Osteocyte (in vitro differentiated cells): ENCODE measurements around the gene SDS. TPM values are rescaled to one million over a fixed set of nuclear protein-coding genes. Genes with fewer than 3 reads are reported as not detected.

Source experiments
- DNase-seq: peaks from one replicate; pipeline ENCODE4 v3.0.0; 2021; ENCODE audit warnings: mixed read lengths; ENCODE audit not compliant: unreplicated experiment; ENCODE audit errors: extremely low spot score
- H3K27ac Mint-ChIP-seq: one replicate; pipeline ENCODE4 v1.8.0; 2021; ENCODE audit warnings: mild to moderate bottlenecking, mixed read lengths; ENCODE audit not compliant: unreplicated experiment
- H3K27me3 Mint-ChIP-seq: one replicate; pipeline ENCODE4 v1.8.0; 2021; ENCODE audit warnings: mixed read lengths; ENCODE audit not compliant: unreplicated experiment
- H3K36me3 Mint-ChIP-seq: one replicate; pipeline ENCODE4 v1.8.0; 2021; ENCODE audit warnings: mixed read lengths; ENCODE audit not compliant: unreplicated experiment
- H3K4me1 Mint-ChIP-seq: one replicate; pipeline ENCODE4 v1.8.0; 2021; ENCODE audit warnings: mixed read lengths; ENCODE audit not compliant: unreplicated experiment
- H3K4me3 Mint-ChIP-seq: one replicate; pipeline ENCODE4 v1.8.0; 2021; ENCODE audit warnings: mild to moderate bottlenecking, moderate library complexity, mixed read lengths; ENCODE audit not compliant: unreplicated experiment
- H3K9me3 Mint-ChIP-seq: one replicate; pipeline ENCODE4 v1.8.0; 2021; ENCODE audit warnings: mixed read lengths; ENCODE audit not compliant: unreplicated experiment
- CTCF ChIP-seq: fragments of 200-600 bp; sonication (generic); IDR thresholded peaks from 2 replicates; pipeline ENCODE4 v1.5.0; 2021; ENCODE audit warnings: antibody characterized with exemption, mild to moderate bottlenecking, moderate library complexity
- total RNA-seq: library from RNA; stranded (reverse); gene quantifications from 2 replicates; pipeline ENCODE4 v1.2.1, GENCODE V29; 2021

SDS gene
- total RNA-seq, 1 donor from 2014 or later: not detected

GRCh38 chr12:113436586-113436985 is 32.9 kb upstream of the SDS start:
- Mint-ChIP-seq H3K9me3 (no peaks in the 10 kb centered on the region), H3K36me3 (no peaks in the 10 kb centered on the region), H3K27ac (no peak overlapping the region), H3K27me3 (peaks cover 14% of the 10 kb centered on the region), H3K4me1 (no peaks in the 10 kb centered on the region), H3K4me3 (no peak overlapping the region)
- TF ChIP-seq CTCF: no peak
- no peak for DNase-seq

GRCh38 chr12:113435367-113435766 is 31.7 kb upstream of the SDS start:
- Mint-ChIP-seq H3K4me3 (no peak overlapping the region), H3K36me3 (no peaks in the 10 kb centered on the region), H3K4me1 (no peaks in the 10 kb centered on the region), H3K9me3 (no peaks in the 10 kb centered on the region), H3K27me3 (peaks cover 6% of the 10 kb centered on the region), H3K27ac (no peak overlapping the region)
- no peak for TF ChIP-seq CTCF
- DNase-seq: no peak

- no peak overlapping the region for H3K27ac Mint-ChIP-seq
- no peaks in the 10 kb centered on the region for H3K4me1 Mint-ChIP-seq
- TF ChIP-seq CTCF: no peak
Measured at GRCh38 chr12:113432986-113433385, 29.3 kb upstream of the SDS start.

GRCh38 chr12:113428482-113428881 is 24.8 kb upstream of the SDS start:
- no peak for TF ChIP-seq CTCF
- peaks cover 2% of the 10 kb centered on the region for H3K4me1 Mint-ChIP-seq
- H3K27ac Mint-ChIP-seq: no peak overlapping the region
- no peaks in the 10 kb centered on the region for H3K36me3 Mint-ChIP-seq
- H3K27me3 Mint-ChIP-seq: no peaks in the 10 kb centered on the region
- H3K4me3 Mint-ChIP-seq: no peak overlapping the region
- H3K9me3 Mint-ChIP-seq: no peaks in the 10 kb centered on the region
- DNase-seq: no peak

More at GRCh38 chr12:113432986-113433385, 29.3 kb upstream of the SDS start:
- Mint-ChIP-seq H3K27me3 (no peaks in the 10 kb centered on the region), H3K4me3 (no peak overlapping the region), H3K9me3 (no peaks in the 10 kb centered on the region), H3K36me3 (no peaks in the 10 kb centered on the region)
- no peak for DNase-seq

GRCh38 chr12:113427882-113428281 is 24.2 kb upstream of the SDS start:
- Mint-ChIP-seq H3K4me1 (peaks cover 6% of the 10 kb centered on the region), H3K4me3 (no peak overlapping the region), H3K36me3 (no peaks in the 10 kb centered on the region), H3K9me3 (no peaks in the 10 kb centered on the region), H3K27me3 (no peaks in the 10 kb centered on the region), H3K27ac (no peak overlapping the region)
- TF ChIP-seq CTCF: no peak
- DNase-seq: no peak
